NCI-H2196 (cell line): ENCODE results near the gene EIF3L.

ENCODE experiments used
- DNase-seq: peaks from one replicate; lab custom pipeline; 2025; ENCODE audit not compliant: unreplicated experiment; lab: John Stamatoyannopoulos, UW

Gene EIF3L

DNA sequence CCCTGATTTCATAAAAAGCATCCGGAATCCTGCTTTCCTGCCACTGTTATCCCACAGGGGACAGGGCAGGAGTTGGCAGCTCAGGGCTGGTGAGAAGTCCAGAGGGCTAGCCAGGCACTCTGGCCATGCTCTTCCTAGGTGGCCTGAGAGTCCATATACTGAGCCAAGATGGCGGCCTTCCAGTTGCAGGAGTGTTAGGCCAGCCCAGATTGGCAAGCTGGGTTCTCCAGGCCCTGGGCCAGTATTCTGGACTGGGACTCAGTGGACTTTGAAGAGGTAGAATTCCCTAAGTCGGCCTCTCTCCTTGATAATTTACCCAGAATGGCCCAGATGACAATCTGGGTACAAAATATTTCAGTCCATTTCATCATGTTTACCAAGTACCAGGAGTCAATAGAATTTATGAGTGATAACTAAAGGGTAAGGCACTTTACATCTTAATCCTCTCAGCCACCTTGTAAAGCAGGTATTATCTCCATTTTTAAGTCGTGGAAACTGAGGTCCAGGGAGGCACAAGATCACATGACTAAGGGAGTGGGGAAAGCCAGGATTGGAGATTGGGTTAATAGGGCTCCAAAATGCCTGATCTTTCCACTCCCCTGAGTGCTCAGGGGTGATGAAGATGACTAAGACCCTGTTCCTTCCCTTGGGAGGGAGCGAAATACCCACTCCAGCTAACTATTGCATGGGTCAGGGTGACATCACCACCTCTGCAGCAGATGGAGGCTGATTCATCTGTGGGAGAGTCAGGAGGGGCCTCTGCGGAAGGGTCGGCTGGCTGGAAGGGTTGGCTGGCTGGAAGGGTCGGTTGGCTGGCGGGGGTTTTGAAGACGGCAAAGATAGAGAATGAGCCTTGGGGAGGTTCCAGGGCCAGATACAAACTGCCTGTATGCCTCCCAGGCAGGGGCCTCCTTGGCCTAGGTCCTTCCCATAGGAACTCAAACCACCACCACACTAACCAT is 55.6 kb downstream of the EIF3L start:
- DNase-seq, result no peak

DNA sequence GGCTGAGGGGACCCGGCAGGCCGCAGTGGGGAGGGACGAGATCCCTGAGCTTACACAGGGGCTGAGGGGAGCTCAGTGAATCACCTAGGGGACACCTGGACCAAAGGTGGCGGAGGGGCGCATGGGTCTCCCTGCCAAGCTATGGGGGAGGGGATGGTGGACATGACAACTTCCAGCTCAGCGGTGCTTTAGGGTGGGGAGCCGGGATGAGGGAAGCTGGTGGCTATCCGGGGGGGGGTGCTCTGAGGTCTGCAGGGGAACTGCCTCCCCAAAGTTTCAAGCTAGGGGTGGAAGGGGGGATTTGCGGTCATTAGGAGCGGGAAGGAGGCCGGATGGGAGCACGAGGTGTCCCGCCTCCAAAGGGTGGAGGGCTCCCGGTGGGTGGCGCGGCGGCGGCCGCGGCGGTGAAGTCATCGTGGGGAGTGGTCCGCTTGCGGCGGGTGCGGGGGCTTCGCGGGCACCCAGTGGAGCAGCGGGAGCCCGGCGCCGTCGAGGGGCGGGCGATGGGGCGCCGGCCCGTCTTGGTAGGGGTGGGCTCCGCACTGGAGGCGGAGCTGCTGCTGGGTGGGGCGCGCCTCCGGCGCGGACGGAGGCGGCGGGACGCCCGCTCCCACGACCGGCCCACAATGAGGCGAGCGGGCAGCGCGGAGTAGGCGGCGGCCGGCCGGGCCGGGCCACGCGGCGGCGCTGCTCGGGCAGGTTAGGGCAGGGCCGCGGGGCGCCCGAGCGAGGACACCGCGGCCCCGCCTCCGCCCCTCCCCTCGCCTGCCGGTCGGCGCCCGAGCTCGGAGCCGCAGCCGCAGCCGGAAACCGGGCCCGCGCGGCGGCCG is 56.5 kb downstream of the EIF3L start, which contains the start of gene MICALL1:
TSS of gene MICALL1 (plus strand) at position 764 of the 830 bp plus-strand sequence. CDS start 126 bp downstream, outside the sequence.
- peak; percentile 40 for DNase-seq

DNA sequence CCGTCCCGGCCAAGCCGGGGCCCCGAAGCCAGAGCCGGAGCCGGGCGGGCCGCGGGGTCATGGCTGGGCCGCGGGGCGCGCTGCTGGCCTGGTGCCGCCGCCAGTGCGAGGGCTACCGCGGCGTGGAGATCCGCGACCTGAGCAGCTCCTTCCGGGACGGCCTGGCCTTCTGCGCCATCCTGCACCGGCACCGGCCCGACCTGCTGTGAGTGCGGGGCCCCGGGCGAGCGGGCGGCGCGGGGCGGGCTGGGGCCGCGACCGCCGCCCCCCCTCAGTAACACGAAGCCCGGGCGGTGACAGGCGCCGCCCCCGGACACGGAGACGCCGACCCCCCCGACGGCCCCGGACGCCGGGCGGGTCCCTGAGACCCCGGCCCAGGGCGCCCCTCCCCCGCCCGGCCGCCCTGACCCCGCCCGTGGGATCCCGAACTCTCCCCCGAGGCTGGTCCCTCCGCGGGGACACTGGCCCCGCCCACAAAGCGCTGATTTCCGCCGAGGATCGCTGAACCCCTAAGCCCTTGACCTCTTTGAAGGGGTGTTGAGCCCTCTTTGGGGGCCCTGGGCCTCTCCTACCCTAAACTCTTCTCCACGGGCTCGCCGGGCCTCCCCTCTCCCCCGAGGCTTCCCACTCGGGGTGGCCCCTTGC is 57.3 kb downstream of the EIF3L start:
- DNase-seq, result no peak

DNA sequence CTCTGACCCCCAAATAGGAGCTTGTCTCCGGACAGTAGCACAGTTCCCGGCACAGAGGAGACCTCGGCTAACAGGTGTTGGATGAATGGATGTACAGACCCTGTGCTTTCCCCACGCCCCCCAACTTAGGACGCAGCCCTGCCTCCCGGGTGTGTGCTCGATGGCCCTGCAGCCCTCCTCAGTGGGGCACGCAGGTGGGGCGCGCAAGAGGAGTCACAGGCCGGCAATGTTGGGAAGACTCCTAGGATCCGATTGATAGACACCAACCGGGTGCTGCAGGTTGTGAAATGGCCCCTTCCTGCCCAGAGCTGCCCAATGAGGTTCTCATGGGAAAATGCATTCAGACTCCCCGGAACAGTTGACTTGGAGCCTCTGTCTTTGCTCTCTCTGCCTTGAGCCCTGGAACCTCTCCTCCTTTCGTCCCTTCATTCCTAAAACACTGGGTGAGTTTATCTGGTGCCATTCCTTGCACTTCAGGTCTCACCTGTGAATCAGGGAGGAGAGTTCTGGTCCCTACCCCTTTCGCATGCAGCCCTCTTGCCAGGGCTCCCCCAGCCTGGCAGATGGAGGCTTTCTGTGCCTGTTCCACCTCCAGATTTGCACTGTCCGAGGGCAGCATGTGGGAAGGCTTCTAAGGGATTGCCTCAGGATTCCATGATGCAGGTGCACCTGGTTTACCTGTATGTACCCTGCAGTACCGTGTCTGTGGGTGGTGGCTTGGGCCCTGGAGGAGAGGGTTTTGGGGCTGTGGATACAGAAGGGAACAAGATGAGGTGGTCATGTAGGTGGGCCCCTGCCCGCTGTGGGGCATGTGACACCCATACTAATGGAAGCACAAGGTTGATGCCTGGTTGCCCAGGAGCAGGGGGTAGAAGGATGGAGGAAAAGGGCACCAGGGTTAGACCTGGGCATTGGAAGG is 58.1 kb downstream of the EIF3L start:
- DNase-seq, result no peak

DNA sequence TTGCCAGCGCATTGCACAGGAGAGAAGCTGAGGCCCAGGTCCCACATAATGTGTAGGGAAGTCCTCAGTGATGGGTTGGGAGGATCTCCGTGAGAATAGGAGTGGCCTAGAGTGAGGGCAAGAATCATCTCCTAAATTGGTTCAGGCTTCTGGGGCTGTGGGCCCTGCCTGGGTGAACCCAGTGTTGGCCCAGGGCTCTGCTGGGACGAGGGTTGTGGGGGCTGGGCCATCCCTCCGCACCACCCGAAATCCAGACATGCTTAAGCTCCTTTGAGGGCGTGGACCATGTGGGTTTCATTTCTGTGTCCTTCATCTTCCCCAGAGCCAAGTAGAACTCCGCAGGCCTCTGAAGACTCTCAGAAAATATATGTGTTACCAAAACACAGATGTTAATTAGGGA is 60.5 kb downstream of the EIF3L start:
- no peak for DNase-seq

DNA sequence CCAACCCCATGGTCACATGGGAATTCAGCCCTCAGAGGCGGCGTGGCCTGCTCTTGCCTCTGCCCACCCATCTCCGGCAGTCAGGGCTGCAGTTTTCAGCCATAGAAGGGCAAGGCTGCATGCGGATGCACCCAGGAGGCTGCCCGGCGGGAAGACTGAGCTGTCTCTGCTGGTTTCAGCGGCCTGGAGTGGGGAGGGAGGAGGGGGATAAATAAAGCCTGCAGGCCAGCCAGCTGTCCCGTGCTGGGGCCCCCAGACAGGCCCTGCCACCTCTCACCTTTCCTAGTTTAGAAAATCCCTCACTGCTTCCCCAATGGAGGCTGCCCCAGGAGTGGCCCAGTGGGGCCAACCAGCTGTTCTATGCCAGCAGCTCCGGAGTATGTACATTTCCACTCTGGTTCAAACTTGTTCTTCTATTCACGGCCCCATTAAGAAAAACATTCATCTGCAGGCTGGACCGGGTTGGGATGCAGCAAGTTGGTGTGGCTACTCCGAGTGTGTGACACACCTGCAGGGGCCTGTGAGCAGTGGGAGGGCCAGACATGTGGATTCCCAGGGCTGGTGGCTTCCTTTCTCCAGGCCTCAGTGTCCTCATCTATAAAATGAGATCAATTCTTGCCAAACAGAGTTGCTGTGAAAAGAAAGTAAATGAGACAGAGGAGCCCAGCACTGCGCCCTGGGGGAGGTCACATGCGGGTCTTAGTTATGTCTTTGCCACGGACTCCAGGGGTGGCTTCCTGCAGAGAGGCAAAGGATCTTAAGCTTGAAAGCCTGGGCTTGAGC is 61.9 kb downstream of the EIF3L start:
- DNase-seq, result no peak

DNA sequence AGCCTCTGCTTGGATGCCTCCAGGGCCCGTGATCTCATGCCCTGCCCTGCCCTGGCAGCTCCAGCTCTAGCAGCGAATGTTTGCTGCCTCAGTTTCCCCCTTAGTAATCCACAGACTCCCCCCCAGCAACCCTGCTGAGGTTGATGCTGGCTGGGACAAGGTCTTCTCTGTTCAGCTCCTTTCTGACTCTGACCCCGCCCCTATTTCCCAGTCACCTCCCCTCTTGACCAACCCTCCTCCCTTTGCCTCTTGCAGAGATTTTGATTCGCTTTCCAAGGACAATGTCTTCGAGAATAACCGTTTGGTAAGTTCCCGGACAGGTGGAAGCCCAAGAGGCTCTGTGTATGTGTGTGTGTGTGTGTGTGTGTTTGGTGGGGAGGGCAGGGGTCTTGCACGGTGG is 62.5 kb downstream of the EIF3L start:
- no peak for DNase-seq

DNA sequence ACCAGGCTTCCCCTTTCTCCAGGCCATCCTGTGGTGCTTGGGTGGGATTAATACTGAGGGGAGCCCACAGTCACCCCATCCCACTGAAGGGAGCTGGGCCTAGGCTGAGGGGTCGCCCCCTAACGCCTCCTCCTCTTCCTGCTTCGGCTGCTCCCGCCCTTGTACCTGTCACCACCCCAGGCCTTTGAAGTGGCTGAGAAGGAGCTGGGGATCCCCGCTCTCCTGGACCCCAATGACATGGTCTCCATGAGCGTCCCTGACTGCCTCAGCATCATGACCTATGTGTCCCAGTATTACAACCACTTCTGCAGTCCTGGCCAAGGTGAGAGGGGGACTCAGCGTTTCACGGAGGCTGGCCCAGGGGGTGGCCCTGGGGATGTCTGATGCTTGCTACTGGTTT is 63.0 kb downstream of the EIF3L start:
- DNase-seq, result no peak

DNA sequence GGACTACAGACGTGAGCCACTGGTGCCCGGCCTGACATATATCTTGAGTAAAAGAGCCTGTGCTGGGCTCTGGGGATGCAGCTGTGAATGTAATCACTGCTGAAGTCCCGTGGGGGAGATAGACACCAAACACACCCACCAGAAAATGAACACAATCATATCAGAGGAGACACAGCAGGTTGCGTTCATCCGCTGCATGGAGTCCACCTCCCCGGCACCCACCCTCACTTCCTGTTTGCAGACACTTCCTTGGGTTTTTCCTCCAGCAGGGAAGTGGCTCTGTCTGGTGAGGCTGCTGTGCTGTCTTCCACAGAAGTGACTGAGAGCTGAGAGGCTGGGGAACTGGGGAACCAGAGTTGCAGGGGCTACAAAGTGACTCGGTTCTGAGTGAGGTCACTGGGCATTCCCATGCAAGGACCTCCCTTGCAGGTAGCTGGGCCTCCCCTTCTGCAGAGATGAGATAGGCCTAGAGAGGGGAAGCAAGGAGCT is 64.1 kb downstream of the EIF3L start:
- no peak for DNase-seq

DNA sequence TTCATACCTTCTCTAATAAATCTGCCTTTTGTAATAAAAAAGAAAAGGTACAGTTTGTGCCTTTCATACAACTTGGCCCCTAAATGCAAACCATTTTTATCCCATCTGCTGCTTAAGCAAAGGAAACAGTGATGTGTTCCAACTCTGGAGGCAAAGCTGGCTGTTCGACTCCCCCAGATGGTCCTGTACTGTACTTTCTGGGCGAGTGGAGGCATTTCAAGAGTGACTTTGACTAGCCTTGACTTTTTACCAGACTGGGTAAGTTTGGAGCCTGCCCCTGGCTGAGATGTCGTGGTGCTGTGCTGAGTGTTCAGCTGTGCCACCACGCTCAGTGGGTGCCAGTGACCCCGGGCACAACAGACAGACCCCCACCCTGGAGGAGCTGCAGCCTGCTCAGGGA is 67.1 kb downstream of the EIF3L start:
- DNase-seq, result no peak

DNA sequence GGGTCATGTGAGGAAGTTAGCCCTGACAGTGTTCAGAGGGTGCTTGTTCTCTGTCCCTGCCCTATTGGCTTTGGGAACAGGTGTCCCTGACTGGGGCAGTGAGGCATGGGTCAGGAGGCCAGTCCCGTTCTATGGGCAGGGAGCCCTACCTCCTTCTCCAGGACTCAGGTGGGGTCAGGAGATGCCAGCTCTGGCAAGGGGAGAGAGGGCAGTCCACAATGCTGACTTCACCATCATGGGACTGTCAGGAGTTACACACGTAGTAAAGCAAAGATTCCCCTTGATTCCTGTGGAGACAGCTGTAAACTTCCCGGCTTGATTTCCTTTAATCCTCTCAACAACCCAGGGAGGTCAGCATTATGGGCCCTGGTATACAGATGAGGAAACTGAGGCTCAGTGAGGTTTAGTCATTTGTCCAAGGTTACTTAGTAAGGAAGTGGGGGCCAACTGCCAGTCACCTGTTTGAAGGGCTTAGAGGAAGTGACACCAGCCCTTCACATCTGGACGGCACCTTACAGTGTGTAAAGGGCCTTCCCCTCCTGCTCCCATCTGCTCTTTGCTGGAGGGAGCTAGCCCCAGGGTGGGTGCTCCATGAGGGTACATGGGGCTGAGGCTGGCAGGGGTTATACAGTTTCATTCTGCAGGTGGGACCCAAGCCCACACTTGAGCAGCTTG is 68.8 kb downstream of the EIF3L start:
- no peak for DNase-seq

DNA sequence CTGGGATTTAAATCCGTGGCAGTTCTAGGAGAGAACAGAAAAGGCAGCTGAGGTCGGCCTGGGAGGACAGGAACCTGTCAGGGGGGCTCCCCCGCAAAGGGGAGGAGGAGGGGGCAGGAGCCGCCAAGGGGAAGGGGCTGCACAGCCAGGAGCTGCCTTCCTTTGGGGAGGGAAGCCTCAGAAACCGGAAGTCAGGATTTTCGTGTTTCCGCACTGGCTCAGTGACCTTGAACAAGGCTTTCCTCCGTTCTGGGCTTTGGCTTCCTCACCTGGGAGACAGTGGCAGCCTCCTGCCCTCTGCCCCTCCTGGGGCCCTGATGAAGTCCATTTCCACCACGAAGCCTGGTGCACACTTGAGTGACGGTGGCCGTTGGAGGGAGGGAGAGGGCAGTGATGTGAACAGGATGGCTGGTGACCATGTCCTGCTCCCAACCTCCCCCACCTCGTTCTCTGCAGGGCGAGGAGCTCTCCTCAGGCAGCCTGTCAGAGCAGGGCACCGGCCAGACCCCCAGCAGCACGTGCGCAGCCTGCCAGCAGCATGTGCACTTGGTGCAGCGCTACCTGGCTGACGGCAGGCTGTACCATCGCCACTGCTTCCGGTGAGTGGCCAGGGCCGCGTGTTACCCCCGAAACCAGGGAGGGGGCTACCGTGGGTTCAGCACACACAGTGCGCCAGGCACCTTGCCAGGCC is 69.5 kb downstream of the EIF3L start:
- no peak for DNase-seq

DNA sequence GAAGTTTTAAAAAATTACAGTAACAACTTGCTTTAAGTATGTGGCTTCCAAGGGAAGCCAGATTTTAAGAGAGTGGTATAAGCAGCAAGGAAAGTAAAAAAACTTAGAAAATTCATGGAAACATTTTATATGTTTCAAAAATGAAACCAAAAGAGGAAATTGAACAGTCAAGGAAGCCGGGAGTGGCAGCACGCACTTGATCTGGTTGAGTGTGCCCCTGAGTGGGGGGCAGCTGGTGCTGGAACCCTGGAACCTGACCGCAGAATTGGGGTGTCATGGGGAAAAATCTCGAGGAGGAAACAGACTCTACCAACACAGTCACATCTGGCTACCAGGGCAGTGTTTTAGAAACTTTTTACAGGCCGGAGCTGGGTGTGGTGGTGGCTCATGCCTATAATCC is 70.9 kb downstream of the EIF3L start:
- no peak for DNase-seq

DNA sequence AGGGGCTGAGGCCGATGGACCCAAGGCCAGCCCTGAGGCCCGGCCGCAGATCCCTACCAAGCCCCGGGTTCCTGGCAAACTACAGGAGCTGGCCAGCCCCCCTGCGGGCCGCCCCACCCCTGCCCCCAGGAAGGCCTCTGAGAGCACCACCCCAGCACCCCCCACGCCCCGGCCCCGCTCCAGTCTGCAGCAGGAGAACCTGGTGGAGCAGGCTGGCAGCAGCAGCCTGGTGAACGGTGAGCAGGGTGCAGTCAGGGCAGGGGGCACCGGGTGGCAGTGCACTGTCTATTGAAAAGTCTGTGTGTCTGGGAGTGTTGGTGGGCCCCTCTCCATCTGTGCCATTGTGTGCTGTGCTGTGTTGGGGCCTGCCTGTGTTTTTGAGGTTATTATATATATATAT is 73.0 kb downstream of the EIF3L start:
- no peak for DNase-seq

DNA sequence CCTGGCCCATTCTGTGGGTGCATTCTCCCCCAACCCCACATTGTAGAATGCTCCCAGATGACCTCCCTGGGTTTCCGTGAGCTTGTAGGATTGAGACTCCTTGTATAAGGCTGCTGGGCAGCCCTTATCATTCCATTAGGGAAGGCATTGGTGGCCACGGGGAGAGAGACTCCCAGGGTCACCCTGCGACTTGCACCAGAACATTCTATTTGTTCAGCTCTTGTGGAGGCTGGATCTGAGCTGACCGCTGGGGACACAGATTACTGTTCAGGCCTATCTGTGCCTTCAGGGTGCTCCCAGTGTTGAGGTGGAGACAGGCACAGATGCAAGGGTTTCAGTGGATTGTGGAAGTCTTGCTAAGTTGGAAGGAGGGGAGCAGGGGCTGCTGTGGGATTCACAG is 74.7 kb downstream of the EIF3L start:
- no peak for DNase-seq

DNA sequence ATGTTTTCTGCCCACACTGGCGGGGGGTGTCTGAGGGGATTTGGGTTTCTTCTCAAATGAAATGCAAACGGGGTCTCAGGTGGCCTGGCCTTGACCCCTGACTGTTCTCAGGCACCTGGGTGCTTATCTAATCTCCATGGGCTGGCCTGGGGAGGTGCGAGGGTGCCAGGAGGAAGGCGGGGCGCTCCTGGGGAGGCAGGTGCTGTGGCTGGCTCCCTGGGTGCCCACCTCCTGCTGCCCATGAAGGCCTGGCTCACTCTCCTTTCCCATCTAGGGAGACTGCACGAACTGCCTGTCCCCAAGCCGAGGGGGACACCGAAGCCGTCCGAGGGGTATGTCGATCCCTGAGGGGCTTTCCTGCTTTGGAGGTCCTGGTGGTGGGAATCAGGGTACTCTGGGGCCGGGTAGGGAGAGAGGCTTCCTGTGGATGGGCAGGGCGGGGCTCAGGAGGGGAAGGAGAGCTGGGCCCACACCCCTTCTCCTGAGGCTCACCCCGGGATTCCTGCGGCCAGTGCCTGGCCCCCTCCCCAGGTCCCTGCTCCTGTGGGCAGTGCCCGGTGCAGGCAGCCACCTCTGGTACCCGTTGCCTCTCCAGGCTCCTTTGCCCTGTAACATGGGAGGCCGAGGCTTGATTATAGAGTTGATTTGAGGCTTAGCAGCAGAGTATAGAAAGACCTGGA is 75.3 kb downstream of the EIF3L start:
- DNase-seq, result no peak

DNA sequence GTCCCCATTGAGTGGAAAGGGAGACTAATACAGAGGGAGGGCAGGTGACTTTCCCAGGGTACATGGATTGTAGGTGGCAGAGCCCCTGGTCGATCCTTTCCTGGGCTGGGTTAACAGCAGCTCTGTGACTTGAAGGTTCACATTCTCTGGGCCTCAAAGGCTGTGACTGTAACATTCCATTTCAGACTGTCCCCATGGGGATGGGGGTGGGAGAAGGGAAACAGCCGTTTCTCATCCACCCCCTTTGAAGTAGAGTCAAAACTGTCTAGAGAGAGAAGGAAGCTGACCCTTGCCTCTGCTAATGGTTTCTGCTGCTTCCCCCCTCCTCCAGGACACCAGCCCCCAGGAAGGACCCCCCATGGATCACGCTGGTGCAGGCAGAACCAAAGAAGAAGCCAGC is 76.1 kb downstream of the EIF3L start:
- DNase-seq, result no peak

DNA sequence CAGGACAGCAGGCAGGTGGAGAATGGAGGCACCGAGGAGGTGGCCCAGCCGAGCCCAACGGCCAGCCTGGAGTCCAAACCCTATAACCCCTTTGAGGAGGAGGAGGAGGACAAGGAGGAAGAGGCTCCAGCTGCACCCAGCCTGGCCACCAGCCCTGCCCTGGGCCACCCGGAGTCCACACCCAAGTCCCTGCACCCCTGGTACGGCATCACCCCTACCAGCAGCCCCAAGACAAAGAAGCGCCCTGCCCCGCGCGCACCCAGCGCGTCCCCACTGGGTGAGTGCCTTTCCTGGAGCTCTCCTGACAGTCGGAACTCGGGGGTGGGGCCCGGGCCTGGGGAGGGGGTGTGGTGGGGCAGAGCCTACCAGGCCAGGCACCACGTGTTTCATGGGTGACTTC is 76.5 kb downstream of the EIF3L start:
- no peak for DNase-seq
